IPS-NIHi7 (cell line): ENCODE results near the gene BEAN1.

Source experiments
- DNase-seq: peaks from one replicate; pipeline ENCODE4 v3.0.0; 2012; ENCODE audit warnings: mixed read lengths; ENCODE audit errors: extremely low spot score

BEAN1 gene

DNA sequence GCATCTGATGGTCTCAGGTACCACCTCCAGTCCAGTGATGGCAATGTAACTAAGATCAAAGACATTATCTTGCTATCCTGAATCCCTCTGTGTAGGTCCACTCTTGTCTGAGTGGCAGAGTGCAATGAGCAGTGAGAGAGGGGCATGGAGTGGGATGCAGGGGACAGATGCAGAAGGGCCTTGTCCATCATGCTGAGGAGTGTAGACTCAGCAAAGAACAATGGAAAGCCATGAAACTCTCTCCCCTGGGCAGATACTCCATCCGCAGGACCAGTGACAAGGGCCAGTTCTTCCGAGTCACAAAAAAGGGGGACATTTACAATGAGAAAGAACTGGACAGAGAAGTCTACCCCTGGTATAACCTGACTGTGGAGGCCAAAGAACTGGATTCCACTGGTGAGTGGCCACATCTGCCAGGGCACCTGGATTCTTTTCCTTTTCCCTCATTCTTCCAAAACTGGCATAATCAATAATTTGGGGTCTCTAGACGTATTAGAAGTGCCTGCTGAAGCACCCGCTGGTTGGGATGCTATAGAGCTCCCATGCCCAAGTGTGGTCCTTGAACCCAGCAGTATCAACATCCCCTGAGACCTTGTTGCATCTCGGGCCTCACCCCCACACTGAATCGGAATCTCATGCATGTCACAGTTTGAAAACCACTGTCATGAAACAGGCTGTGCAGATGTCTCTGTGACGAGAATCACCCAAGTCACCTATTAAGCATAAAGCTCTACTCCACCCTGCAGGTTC lies 31.1 kb upstream of the BEAN1 start:
- no peak for DNase-seq

DNA sequence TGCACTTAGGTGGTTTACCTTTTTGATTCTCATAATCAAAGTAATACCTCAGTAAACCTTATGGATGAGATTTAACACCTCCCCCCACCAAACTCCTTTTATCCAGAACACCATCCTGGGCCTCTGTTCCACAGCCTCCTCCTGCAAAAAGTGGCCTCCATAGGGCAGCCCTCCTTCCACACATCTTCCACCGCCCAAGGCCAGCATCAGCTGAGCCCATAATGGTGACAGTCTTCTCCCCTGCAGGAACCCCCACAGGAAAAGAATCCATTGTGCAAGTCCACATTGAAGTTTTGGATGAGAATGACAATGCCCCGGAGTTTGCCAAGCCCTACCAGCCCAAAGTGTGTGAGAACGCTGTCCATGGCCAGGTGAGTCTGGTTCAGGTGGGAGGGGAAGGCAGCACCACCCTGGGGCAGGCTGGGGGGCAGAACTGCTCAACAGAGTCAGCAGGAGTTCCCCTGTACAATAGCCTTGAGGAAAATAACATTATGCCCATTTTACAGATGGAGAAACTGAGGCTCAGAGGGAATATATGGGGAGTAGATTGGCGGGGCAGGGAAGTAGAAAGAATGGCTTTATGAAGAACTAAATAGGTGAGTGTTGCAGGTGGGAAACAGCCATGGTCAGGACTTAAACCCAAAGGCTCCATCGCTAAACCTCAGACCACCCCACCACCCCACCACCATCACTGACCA lies 29.2 kb upstream of the BEAN1 start:
- no peak for DNase-seq

DNA sequence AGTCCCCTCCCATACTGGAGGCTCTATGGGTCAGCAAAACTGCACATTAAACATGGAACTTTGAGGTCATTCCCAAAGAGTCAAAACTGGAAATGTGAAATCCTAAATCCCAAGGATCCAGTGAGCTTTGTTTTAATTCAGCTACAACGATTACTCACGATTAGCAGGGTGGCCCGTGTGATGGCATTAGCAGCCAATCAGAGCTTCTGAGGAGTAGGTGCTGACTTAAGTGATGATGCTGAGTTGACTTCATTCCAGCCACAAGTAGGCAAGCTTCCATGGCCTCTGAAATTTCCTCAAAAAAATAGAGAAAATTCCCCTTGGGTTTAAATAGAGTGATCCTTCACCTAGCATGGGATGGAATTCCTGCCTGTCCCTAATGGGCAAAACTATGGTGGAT lies 28.1 kb upstream of the BEAN1 start:
- no peak for DNase-seq

DNA sequence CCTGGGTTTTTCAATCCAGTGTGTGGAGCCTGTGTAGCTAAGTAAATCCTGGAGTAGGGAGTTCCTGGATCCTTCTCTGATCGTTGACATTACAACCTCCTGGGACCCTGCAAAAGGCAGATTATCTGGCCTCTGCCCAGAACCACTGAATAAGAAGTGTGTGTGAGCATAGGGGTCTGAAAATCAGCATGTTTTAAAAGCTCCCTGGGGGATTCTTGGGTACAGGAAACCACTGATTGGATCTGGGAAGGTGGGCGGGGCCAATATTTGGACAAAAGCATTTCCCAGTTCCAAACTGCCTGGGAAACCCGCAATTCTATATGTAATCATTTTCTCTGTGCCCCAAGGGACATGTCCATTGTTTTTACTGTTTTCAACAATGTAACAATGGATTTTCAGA lies 27.2 kb upstream of the BEAN1 start:
- no peak for DNase-seq

DNA sequence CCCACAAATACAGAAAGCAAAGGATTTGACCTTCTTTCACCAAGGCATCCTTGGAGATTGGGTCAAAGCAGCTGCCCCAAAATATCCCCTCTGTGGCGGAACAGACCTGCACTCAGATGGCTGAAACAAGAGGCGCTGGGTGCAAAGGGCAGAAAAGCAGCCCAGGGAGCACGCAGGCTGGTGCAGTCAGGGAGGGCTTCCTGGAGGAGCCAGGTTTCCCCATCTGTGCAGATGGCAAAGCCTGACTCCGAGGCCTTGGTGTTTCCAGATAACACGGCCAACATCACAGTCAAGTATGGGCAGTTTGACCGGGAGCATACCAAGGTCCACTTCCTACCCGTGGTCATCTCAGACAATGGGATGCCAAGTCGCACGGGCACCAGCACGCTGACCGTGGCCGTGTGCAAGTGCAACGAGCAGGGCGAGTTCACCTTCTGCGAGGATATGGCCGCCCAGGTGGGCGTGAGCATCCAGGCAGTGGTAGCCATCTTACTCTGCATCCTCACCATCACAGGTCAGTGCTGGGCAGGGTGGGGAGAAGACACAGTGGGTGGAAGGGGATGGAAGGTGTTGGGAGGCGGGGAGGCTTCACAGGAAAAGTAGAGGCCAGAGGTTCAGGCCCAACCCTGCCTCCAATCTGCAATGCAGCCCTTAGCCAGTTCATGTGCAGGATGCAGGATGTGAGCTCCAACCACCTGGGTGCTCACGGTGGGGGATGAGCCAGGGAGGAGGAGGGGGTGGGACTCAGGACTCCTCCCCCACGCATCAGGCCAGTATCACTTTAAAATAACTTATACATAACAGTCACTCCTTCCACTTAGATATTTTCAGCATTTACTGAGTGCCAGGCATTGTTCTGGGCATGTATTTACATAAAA lies 26.4 kb upstream of the BEAN1 start:
- no peak for DNase-seq

DNA sequence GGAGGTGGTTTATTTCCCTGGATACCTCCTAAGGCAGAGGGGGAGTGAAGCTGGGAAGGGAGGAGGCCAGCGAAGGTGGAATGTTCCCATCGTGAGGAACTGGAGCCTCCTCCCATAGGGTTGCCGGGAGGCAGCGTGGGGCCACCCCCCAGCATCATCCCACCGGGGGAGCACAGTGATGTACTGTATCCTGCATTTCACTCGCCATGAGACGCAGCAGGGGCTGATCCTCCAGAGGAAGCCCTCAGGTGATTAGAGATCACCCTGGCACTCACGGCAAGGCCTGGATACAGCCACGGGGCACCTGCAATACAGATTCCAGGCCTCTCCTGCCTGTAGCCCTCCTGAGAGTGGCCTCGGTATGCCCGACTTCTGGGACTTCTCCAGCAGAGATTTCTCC lies 25.5 kb upstream of the BEAN1 start:
- no peak for DNase-seq

DNA sequence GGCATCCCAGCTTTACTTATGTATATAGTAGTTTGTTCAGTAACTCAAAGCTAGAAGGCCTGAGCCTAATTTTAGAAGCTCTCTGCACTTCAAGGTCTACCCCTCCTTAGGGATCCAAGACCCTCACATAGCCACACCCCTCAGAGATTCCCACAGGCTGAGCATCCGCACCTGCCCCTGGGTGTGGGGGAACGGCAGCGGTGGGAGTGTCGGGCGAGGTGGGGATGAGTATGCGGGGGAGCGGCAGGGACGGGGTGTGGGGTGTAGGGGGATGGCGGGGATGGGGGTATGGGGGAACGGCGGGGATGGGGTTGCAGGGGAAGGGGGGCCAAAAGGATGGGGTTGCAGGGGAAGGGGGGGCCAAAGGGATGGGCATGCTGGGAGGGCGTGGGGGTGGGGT lies 24.9 kb upstream of the BEAN1 start:
- DNase-seq: no peak

DNA sequence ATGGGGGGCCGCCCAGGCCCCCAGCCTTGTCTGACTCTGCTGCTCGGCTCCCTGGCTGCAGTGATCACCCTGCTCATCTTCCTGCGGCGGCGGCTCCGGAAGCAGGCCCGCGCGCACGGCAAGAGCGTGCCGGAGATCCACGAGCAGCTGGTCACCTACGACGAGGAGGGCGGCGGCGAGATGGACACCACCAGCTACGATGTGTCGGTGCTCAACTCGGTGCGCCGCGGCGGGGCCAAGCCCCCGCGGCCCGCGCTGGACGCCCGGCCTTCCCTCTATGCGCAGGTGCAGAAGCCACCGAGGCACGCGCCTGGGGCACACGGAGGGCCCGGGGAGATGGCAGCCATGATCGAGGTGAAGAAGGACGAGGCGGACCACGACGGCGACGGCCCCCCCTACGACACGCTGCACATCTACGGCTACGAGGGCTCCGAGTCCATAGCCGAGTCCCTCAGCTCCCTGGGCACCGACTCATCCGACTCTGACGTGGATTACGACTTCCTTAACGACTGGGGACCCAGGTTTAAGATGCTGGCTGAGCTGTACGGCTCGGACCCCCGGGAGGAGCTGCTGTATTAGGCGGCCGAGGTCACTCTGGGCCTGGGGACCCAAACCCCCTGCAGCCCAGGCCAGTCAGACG lies 24.4 kb upstream of the BEAN1 start:
- no peak for DNase-seq

DNA sequence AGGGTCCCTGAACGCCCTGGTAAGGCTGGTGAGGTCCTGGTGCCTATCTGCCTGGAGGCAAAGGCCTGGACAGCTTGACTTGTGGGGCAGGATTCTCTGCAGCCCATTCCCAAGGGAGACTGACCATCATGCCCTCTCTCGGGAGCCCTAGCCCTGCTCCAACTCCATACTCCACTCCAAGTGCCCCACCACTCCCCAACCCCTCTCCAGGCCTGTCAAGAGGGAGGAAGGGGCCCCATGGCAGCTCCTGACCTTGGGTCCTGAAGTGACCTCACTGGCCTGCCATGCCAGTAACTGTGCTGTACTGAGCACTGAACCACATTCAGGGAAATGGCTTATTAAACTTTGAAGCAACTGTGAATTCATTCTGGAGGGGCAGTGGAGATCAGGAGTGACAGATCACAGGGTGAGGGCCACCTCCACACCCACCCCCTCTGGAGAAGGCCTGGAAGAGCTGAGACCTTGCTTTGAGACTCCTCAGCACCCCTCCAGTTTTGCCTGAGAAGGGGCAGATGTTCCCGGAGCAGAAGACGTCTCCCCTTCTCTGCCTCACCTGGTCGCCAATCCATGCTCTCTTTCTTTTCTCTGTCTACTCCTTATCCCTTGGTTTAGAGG lies 23.5 kb upstream of the BEAN1 start:
- DNase-seq: no peak

DNA sequence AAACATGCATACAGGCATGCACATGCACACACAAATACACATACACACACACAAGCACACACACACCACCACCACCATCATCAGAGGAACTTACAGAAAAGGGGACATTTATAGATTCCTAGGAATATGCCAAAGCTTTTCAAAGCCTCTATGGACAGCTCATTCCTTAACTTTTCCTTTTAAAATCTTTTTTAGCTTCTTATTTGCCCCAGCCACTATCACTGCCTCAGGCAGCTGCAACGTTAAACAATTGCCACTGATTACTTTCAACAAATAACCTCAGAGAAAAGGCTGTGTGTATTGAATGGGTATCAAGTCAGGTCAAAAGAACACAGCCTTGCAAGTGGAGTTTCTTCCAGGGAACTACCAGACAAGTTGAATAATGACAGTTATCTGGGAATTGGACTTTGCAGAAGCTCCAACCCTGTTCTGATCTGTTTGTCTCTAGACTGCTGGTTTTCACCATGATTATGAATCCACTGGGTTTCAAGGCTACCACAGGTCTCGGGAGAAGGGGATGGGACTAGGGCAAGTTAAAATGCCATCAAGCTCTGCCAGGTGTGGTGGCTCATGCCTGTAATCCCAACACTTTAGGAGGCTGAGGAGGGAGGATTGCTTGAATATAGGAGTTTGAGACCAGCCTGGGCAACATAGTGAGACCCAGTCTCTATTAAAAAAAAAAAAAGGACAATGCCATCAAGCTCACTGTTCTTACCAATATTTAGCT lies 21.9 kb upstream of the BEAN1 start:
- DNase-seq: no peak

DNA sequence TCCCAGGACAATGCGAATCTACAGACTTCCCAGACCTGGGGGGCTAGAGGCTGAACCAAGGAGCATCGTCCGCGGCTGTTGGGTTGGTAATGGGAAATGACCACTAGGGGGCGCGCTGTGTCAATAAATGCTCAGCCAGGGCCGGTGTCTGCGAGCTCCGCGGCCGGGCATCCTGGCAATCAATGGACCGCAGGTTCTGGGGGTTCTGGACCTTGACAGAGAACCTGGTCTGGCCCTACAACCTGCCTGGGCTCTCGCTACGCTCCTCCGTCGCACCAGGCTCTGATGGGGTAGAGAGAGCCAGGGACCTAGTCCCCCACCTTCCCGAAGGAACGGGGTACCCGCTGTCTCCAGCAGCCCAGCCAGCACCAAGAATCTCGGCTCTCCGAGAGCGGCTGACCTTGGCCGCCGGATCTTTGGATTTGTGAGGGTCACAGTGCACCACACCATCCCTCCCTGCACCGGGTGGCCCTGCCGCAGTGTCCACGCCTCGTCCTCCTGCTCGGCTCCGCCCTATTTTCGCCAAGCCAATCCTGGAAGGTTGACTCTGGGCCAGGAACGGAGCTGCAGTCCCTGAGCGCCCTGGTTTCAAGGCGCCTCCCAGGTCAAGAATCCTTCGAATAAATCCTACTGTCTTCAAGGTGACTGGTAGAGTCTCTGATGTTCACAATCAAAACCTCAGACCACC lies 20.4 kb upstream of the BEAN1 start:
- peak; percentile 93 for DNase-seq

DNA sequence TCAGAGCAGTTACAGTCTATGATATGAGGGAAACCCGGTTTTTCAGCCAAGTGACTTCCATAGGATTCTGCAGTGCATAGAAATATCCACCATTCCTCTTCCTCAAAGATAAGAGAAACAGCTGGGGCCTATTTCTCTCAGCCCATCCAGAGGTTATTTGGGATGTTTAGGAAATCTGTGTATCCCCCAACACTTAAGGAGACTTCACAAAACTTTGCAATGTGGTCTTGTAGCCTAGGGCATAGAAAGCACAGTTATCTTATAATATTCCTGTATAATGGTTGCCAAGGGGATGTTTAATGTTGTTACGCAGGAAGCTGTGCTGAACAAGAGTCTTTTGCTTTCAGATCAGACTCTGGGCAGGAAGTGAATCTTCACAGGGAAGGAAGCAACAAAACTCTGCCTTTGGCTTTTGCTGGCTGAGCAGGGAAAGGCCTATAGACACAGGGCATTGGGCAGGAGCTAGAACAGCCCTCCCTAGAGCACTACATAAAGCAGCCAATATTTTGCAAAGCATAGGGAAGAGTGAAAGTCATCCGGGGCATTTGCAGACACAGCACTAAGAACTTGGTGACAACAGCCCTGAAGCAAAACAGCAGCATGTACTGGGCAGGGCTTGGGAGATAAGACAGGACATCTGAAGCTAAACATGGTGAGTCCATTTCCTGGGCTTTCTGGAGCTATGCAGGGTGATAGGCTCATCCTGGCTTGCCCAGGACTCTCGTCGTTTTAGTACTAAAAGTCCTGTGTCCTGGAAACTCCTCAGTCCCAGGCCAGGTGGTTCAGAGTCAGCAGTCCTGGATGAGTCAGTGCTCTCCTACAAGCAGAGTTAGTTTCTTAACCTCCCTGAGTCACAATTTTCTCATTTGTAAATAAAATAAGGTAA lies 18.7 kb upstream of the BEAN1 start:
- peak; percentile 27 for DNase-seq

DNA sequence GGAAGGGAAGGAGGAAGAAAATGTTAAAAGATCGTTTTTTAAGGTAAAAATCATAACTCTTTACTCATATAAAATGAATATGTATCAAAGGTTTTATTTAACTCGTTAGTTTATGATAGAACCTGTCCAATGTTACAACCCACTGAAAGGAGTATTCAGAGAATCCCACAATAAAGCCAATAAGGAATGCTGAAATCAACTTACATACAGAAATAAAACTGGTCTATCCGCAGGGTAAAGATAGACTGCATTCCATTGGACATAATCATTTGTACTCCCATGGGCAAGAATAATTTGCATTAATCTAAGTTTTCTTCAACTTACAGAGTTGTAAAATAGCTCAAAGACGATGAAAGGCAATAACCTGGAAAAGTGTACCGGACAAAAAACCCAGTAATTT lies 17.9 kb upstream of the BEAN1 start:
- DNase-seq: no peak

DNA sequence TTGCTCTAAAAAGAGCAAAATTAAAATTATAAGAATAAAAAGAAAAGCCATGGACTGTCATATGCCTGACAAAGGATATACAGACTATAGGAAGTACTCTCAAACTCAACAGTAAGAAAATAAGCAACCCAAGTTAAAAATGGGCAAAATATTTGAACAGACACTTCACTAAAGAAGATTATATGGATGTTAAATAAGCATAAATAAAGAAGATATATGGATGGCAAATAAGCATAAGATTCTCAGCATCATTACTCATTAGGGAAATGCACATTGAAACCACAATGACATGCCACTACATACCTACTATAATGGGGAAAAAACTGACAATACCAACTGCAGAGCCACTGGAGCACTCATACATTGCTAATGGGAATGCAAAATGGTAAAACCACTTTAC lies 14.9 kb upstream of the BEAN1 start:
- DNase-seq: no peak

DNA sequence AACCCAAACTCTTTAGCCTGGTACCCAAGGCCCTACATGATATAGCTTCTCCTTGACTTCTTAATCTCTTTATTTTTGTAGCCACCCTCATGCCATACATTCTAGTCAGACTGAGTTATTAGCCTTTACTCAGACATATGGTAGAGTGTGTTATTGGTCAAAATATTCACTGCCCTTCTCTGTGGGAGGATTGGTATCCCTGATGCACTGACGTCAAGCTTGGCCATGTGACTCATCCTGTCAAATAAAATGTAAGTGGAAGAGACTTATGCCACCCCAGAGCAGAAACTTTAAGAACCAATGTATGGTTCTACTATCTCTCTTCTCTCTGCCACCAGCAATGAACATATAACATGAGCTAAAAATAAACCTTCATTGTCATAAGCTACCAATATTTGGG lies 12.2 kb upstream of the BEAN1 start:
- DNase-seq: no peak

DNA sequence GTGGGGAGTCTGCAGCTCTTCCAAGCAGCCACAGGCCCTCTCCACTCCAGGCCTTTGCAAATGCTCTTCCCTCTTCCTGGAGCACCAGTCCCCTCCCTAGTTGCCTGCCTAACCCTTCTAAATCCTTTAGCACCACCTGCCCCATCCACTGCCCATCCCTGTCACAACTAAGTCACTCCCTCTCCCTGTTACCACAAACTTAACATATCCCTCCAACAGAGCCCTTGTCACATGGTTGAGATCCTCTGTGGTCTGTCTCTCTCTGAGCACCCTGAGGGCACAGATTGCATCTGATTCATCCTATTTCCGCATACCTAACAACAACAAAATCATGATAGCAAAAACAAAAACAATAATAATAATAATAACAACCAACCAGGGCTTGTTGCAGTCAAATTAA lies 11.0 kb upstream of the BEAN1 start:
- DNase-seq: no peak

DNA sequence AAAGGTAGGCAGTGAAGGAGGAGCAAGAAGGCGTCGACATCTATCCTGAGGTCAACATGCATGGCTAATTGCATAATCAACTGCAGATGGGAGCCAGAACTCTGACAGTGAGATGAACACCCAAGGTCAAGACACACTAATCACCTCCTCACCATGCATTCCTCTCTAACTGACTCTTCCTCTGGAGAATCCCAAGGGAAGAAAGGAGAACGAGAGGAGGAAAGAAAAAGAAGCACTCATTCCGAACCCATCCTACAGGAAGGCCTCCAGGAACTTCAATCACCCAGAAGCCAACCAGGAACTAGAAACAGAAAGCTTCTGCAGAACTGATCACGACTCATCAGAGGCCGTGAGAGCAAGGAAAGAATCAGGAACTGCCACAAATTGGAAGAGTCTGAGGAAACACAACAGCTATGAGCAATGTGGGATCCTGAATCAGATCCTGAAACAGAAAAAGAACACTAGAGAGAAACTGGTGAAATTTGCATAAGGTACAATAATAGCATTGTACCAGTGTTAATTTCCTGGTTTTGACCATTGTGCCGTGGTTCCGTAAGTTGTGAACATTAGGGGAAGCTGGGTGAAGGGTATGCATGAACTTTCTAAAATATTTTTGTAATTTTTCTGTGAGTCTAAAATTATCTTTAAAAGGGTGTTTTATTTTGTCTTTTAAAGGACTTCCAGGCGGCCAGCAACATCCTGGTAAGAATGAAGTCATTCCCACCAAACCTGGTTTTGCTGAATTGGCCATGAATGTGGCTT lies 10.0 kb upstream of the BEAN1 start:
- DNase-seq: no peak

DNA sequence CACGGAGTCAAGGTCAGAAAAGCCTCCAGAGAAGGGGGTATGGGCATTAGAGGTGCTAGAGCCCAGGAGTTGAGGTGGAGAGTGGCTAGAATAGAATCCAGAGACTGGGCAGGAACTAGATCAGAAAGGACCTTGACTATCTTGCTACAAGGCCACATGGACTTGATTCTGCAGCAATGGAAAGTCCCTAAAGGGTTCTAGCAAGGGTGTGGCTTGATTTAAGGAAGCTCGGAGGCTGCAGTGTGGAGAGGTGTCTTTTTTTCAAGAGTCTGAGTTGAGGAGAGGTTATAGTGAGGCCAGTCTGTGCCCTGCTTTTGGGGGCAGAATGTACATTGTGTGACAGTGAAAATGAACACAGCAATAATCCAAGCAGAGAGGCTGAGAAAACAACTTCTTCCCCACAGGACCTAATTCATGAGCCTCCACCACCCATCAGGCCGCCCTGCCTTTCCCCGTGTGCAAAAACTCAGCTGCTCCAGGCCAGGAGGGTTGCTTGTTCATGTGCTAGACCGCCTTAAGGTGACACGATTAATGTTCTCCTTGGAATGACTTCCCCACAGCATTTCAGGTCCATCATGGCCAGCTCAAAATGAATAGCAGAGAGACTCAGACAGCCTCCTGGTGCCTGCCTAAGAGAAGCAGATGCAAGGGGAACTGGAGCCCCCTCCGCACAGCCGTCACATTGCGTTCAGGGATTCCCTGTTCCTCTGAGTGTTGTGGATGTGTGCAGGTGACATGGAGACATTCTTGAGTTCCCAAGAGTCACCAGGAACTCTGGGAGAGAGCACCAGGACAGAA lies 8.7 kb upstream of the BEAN1 start:
- DNase-seq: no peak
